Lung (tissue), 12 donors: Measurements from ENCODE around the gene RSPO4. TPM values are rescaled to one million over a fixed set of nuclear protein-coding genes. Genes with fewer than 3 reads are reported as not detected.

ENCODE experiments used
- ATAC-seq: fragments of 200-7000 bp; cut with Tn5 transposase; one replicate; pipeline ENCODE4 v1.9.1; 2020; ENCODE audit warnings: moderate number of reproducible peaks; ENCODE audit not compliant: insufficient read depth, low FRiP score
- DNase-seq, 3 donors: peaks; one replicate each; pipeline ENCODE4 v3.0.0-alpha.2; 2013 to 2017
- H3K27ac ChIP-seq, 2 donors: one replicate each; pipeline ENCODE4 v1.5.1; 2013; ENCODE audit warnings: mild to moderate bottlenecking in 2 of 2, moderate library complexity in 2 of 2, control low read depth in 1 of 2, inconsistent platforms in 1 of 2, low read depth in 1 of 2, low read length in 1 of 2
- H3K27me3 ChIP-seq, 3 donors: one replicate each; pipeline ENCODE4 v1.5.1; 2013; ENCODE audit warnings: low read length in 2 of 3; ENCODE audit not compliant: control insufficient read depth in 3 of 3, insufficient read depth in 3 of 3
- H3K36me3 ChIP-seq, 4 donors: one replicate each; pipeline ENCODE4 v1.5.1; 2013; ENCODE audit warnings: low read length in 4 of 4, mild to moderate bottlenecking in 1 of 4, moderate library complexity in 1 of 4; ENCODE audit not compliant: control insufficient read depth in 4 of 4, insufficient read depth in 4 of 4
- H3K4me1 ChIP-seq, 5 donors: one replicate each; pipeline ENCODE4 v1.5.1; 2013; ENCODE audit warnings: low read length in 5 of 5, mild to moderate bottlenecking in 2 of 5, moderate library complexity in 1 of 5; ENCODE audit not compliant: control insufficient read depth in 5 of 5, insufficient read depth in 5 of 5
- H3K4me3 ChIP-seq: one replicate; pipeline ENCODE4 v1.5.1; 2013; ENCODE audit warnings: mild to moderate bottlenecking, control low read depth, moderate library complexity
- H3K9ac ChIP-seq, 2 donors: one replicate each; pipeline ENCODE4 v1.5.1; 2013; ENCODE audit warnings: low read length in 2 of 2, control low read depth in 1 of 2; ENCODE audit not compliant: insufficient read depth in 1 of 2
- H3K9me3 ChIP-seq, 4 donors: one replicate each; pipeline ENCODE4 v1.5.1; 2013; ENCODE audit warnings: low read length in 3 of 4, mild to moderate bottlenecking in 1 of 4, moderate library complexity in 1 of 4; ENCODE audit not compliant: control insufficient read depth in 4 of 4, insufficient read depth in 3 of 4
- CTCF ChIP-seq: IDR thresholded peaks from 2 replicates; pipeline ENCODE4 v1.5.1; 2012; ENCODE audit warnings: mild to moderate bottlenecking; ENCODE audit errors: control extremely low read depth, extremely low read depth
- whole genome bisulfite sequencing, 2 donors: extraction: QIAGEN DNeasy Blood & Tissue Kit; methylation state at CpG; one replicate each; pipeline ENCODE4 v1.1.7; 2013; 5-methylcytosine and 5-hydroxymethylcytosine counted together
- polyA plus RNA-seq, 2 donors: library from polyadenylated mRNA; stranded (reverse); fragments of 200-250 nt; gene quantifications; one replicate each; pipeline ENCODE4 v1.2.1, GENCODE V29; 2013
- total RNA-seq, 2 donors: library from RNA; depleted of rRNA in 1 of 2; stranded (reverse); fragments of >200 nt in 1 of 2; gene quantifications; one replicate each; pipeline ENCODE4 v1.2.1, GENCODE V29; 2014 to 2021
- donor health status: control.
- donor health status: control.
- donor health status: Bipolar disorder and iron deficiency.
- donor health status: healthy.
- donor health status: DM: yes; HTN: yes; CAD: no.

The RSPO4 gene
- total and polyA plus RNA-seq, 4 donors, result 1.00 to 7.4 (median 2.5) TPM

- no peak for TF ChIP-seq CTCF
- 65 to 72% methylated on average over 12 of the region's 12 CpGs for WGBS, 2 donors
- H3K27ac ChIP-seq, result no peak overlapping the region
- no peaks in the 10 kb centered on the region for H3K27me3 ChIP-seq
- no peak overlapping the region for H3K9ac ChIP-seq
- peaks cover 0 to 4% (median 0%) of the 10 kb centered on the region in 4 donors for H3K9me3 ChIP-seq
- peak in 1 of 3 donors; percentile 63 for DNase-seq
- no peak for ATAC-seq
- no peak overlapping the region for H3K4me3 ChIP-seq
- peaks cover 0 to 13% (median 0%) of the 10 kb centered on the region in 5 donors for H3K4me1 ChIP-seq
- H3K36me3 ChIP-seq, result no peaks in the 10 kb centered on the region
Measured at GRCh38 chr20:910870-911770, 91.0 kb downstream of the RSPO4 start.

GRCh38 chr20:910132-910869 is 91.8 kb downstream of the RSPO4 start:
- H3K27ac ChIP-seq, result no peak overlapping the region
- H3K9ac ChIP-seq, result no peak overlapping the region

GRCh38 chr20:909641-910040 is 92.5 kb downstream of the RSPO4 start:
- no peak for TF ChIP-seq CTCF
- Histone ChIP-seq H3K4me1 (peaks cover 0 to 13% (median 0%) of the 10 kb centered on the region in 5 donors), H3K27ac (no peak overlapping the region), H3K4me3 (no peak overlapping the region), H3K9me3 (peaks cover 0 to 2% (median 0%) of the 10 kb centered on the region in 4 donors), H3K9ac (no peak overlapping the region), H3K36me3 (no peaks in the 10 kb centered on the region), H3K27me3 (no peaks in the 10 kb centered on the region)
- WGBS, 2 donors, result 82 to 85% methylated on average over 3 of the region's 3 CpGs
- DNase-seq, result no peak
- ATAC-seq, result no peak

More at GRCh38 chr20:910132-910869, 91.8 kb downstream of the RSPO4 start:
- Histone ChIP-seq H3K9me3 (peaks cover 0 to 2% (median 0%) of the 10 kb centered on the region in 4 donors), H3K27me3 (no peaks in the 10 kb centered on the region), H3K36me3 (no peaks in the 10 kb centered on the region), H3K4me3 (no peak overlapping the region), H3K4me1 (peaks cover 0 to 13% (median 0%) of the 10 kb centered on the region in 5 donors)
- DNase-seq, result peak in 2 of 3 donors; percentile 36 to 59
- no peak for TF ChIP-seq CTCF
- 44 to 50% methylated on average over 9 of the region's 9 CpGs for WGBS, 2 donors
- ATAC-seq, result no peak

Other genes with a start within 250 kb of the RSPO4 start
- gene SLC52A3, start 233.8 kb downstream of the RSPO4 start, total RNA-seq, result 1 to 10 TPM; 2.2 to 2.7 TPM
- 1 to 10 TPM; 1.4 to 1.5 TPM for gene SLC52A3, start 233.8 kb downstream of the RSPO4 start, polyA plus RNA-seq
- 10 to 100 TPM in 1 of 2 donors, 1 to 10 TPM in 1; 8.6 to 17.9 TPM for gene FAM110A, start 168.6 kb downstream of the RSPO4 start, total RNA-seq
- gene FAM110A, start 168.6 kb downstream of the RSPO4 start, polyA plus RNA-seq, result 10 to 100 TPM; 11.9 to 13.4 TPM
- under 1 TPM in 1 of 2 donors, not detected in 1; 0.67 TPM for gene ANGPT4, start 86.0 kb downstream of the RSPO4 start, total RNA-seq
- gene ANGPT4, start 86.0 kb downstream of the RSPO4 start, polyA plus RNA-seq, result under 1 TPM; 0.02 to 0.65 TPM
- 100 to 1,000 TPM in 1 of 2 donors, 10 to 100 TPM in 1; 47.9 to 161 TPM for gene PSMF1, start 116.3 kb upstream of the RSPO4 start, total RNA-seq
- gene PSMF1, start 116.3 kb upstream of the RSPO4 start, polyA plus RNA-seq, result 10 to 100 TPM; 37.5 to 88.5 TPM
- gene TMEM74B, start 182.7 kb upstream of the RSPO4 start, total RNA-seq, result 10 to 100 TPM in 1 of 2 donors, 1 to 10 TPM in 1; 5.0 to 10.9 TPM
- 10 to 100 TPM in 1 of 2 donors, 1 to 10 TPM in 1; 2.3 to 10.3 TPM for gene TMEM74B, start 182.7 kb upstream of the RSPO4 start, polyA plus RNA-seq
- 1 to 10 TPM in 1 of 2 donors, under 1 TPM in 1; 0.37 to 1.0 TPM for gene C20orf202, start 201.1 kb upstream of the RSPO4 start, total RNA-seq
- under 1 TPM; 0.11 to 0.39 TPM for gene C20orf202, start 201.1 kb upstream of the RSPO4 start, polyA plus RNA-seq
- under 1 TPM in 1 of 2 donors, not detected in 1; 0.23 TPM for gene RAD21L1, start 223.7 kb upstream of the RSPO4 start, total RNA-seq
- gene RAD21L1, start 223.7 kb upstream of the RSPO4 start, polyA plus RNA-seq, result under 1 TPM in 1 of 2 donors, not detected in 1; 0.02 TPM